Astrocyte (in vitro differentiated cells and primary cell): ENCODE data around the gene DCTN5. TPM values are rescaled to one million over a fixed set of nuclear protein-coding genes. Genes with fewer than 3 reads are reported as not detected.

Experiments used
- DNase-seq: peaks from one replicate; pipeline ENCODE4 v3.0.0-alpha.2; 2010; ENCODE audit warnings: low read depth
- FAIRE-seq: peaks from 2 replicates; lab custom pipeline; 2011; peaks lifted over from hg19 to GRCh38; lab: Jason Lieb, UNC
- H2AFZ ChIP-seq: 2 replicates; pipeline ENCODE4 v1.6.0; 2012; ENCODE audit warnings: low read depth, low read length, inconsistent platforms
- H3K27ac ChIP-seq: 2 replicates; pipeline ENCODE4 v1.5.1; 2011; ENCODE audit warnings: low read depth, low read length, inconsistent platforms
- H3K27me3 ChIP-seq: 2 replicates; pipeline ENCODE4 v1.6.0; 2011; ENCODE audit warnings: low read length, inconsistent platforms; ENCODE audit not compliant: insufficient read depth
- H3K36me3 ChIP-seq: 2 replicates; pipeline ENCODE4 v1.5.1; 2011; ENCODE audit warnings: low read length, inconsistent platforms; ENCODE audit not compliant: insufficient read depth
- H3K4me1 ChIP-seq: 2 replicates; pipeline ENCODE4 v1.5.1; 2011; ENCODE audit warnings: low read length, inconsistent platforms; ENCODE audit not compliant: insufficient read depth
- H3K4me2 ChIP-seq: 2 replicates; pipeline ENCODE4 v1.6.0; 2012; ENCODE audit warnings: low read length, inconsistent platforms
- H3K4me3 ChIP-seq: 2 replicates; pipeline ENCODE4 v1.5.1; 2011; ENCODE audit warnings: low read depth, mild to moderate bottlenecking, low read length, inconsistent platforms; ENCODE audit not compliant: insufficient read depth
- H3K79me2 ChIP-seq: 2 replicates; pipeline ENCODE4 v1.6.0; 2012; ENCODE audit warnings: mild to moderate bottlenecking, low read length, inconsistent platforms; ENCODE audit not compliant: insufficient read depth
- H3K9ac ChIP-seq: 2 replicates; pipeline ENCODE4 v1.6.0; 2012; ENCODE audit warnings: mild to moderate bottlenecking, low read length, inconsistent platforms
- H3K9me3 ChIP-seq: 2 replicates; pipeline ENCODE4 v1.5.1; 2012; ENCODE audit warnings: low read depth, mild to moderate bottlenecking, low read length, inconsistent platforms; ENCODE audit not compliant: insufficient read depth
- H4K20me1 ChIP-seq: 2 replicates; pipeline ENCODE4 v1.6.0; 2012; ENCODE audit warnings: low read length, inconsistent platforms; ENCODE audit not compliant: insufficient read depth
- H3K27ac Mint-ChIP-seq: one replicate; pipeline ENCODE4 v1.8.0; 2021; ENCODE audit warnings: mild to moderate bottlenecking, mixed read lengths; ENCODE audit not compliant: unreplicated experiment
- H3K27me3 Mint-ChIP-seq: one replicate; pipeline ENCODE4 v1.8.0; 2021; ENCODE audit warnings: low read depth, mixed read lengths; ENCODE audit not compliant: unreplicated experiment
- H3K36me3 Mint-ChIP-seq: one replicate; pipeline ENCODE4 v1.8.0; 2021; ENCODE audit warnings: low read depth, mixed read lengths; ENCODE audit not compliant: unreplicated experiment
- H3K4me1 Mint-ChIP-seq: one replicate; pipeline ENCODE4 v1.8.0; 2021; ENCODE audit warnings: low read depth, mixed read lengths; ENCODE audit not compliant: unreplicated experiment
- H3K4me3 Mint-ChIP-seq: one replicate; pipeline ENCODE4 v1.8.0; 2021; ENCODE audit warnings: mild to moderate bottlenecking, moderate library complexity, mixed read lengths; ENCODE audit not compliant: unreplicated experiment
- H3K9me3 Mint-ChIP-seq: one replicate; pipeline ENCODE4 v1.8.0; 2021; ENCODE audit warnings: mild to moderate bottlenecking, mixed read lengths; ENCODE audit not compliant: unreplicated experiment
- CTCF ChIP-seq: IDR thresholded peaks from 2 replicates; pipeline ENCODE4 v1.5.1; 2011; ENCODE audit warnings: low read depth, mild to moderate bottlenecking, inconsistent platforms, low read length, moderate library complexity; ENCODE audit not compliant: insufficient read depth
- EZH2 ChIP-seq: IDR thresholded peaks from 2 replicates; pipeline ENCODE4 v1.6.1; 2012; ENCODE audit warnings: mild to moderate bottlenecking, low read length, inconsistent platforms; ENCODE audit not compliant: insufficient read depth
- total RNA-seq: library from RNA; stranded (reverse); gene quantifications from 2 replicates; pipeline ENCODE4 v1.2.1, GENCODE V29; 2021

DCTN5 gene
- total RNA-seq, 1 donor from 2014 or later, result 117 TPM

- Histone ChIP-seq H3K9me3 (no peaks in the 10 kb centered on the region), H3K4me1 (peaks cover 23% of the 10 kb centered on the region), H2AFZ (no peak overlapping the region), H3K36me3 (peaks cover 36% of the 10 kb centered on the region), H3K27me3 (no peaks in the 10 kb centered on the region), H4K20me1 (peaks cover 47% of the 10 kb centered on the region), H3K27ac (no peak overlapping the region), H3K79me2 (peaks cover 67% of the 10 kb centered on the region), H3K4me2 (no peak overlapping the region), H3K9ac (no peak overlapping the region), H3K4me3 (no peak overlapping the region)
- DNase-seq (no peak), FAIRE-seq (no peak)
- H3K36me3 Mint-ChIP-seq, result peaks cover 7% of the 10 kb centered on the region
- TF ChIP-seq EZH2, result no peak
- TF ChIP-seq CTCF, result no peak
- H3K4me3 Mint-ChIP-seq, result no peak overlapping the region
- no peaks in the 10 kb centered on the region for H3K9me3 Mint-ChIP-seq
- no peak overlapping the region for H3K27ac Mint-ChIP-seq
- H3K27me3 Mint-ChIP-seq, result no peaks in the 10 kb centered on the region
- peaks cover 9% of the 10 kb centered on the region for H3K4me1 Mint-ChIP-seq
These were observed 40.9 kb downstream of the DCTN5 start for GRCh38 chr16:23682181-23682580.

GRCh38 chr16:23683487-23683886 lies 42.2 kb downstream of the DCTN5 start:
- Mint-ChIP-seq H3K27me3 (no peaks in the 10 kb centered on the region), H3K4me1 (peaks cover 9% of the 10 kb centered on the region), H3K36me3 (peaks cover 17% of the 10 kb centered on the region), H3K9me3 (no peaks in the 10 kb centered on the region), H3K27ac (no peak overlapping the region), H3K4me3 (no peak overlapping the region)
- Histone ChIP-seq H3K4me3 (no peak overlapping the region), H3K36me3 (peaks cover 47% of the 10 kb centered on the region), H3K27me3 (no peaks in the 10 kb centered on the region), H2AFZ (no peak overlapping the region), H3K9ac (no peak overlapping the region), H3K9me3 (no peaks in the 10 kb centered on the region), H4K20me1 (peaks cover 59% of the 10 kb centered on the region), H3K4me1 (peaks cover 19% of the 10 kb centered on the region), H3K27ac (no peak overlapping the region), H3K79me2 (peaks cover 72% of the 10 kb centered on the region), H3K4me2 (no peak overlapping the region)
- no peak for FAIRE-seq
- DNase-seq, result no peak
- TF ChIP-seq CTCF (no peak), EZH2 (no peak)

GRCh38 chr16:23687034-23687808 lies 46.0 kb downstream of the DCTN5 start:
- DNase-seq (no peak), FAIRE-seq (no peak)
- Histone ChIP-seq H3K79me2 (peaks cover 36% of the 10 kb centered on the region), H3K27ac (no peak overlapping the region), H3K9ac (no peak overlapping the region), H4K20me1 (peaks cover 27% of the 10 kb centered on the region), H3K4me3 (no peak overlapping the region), H3K9me3 (no peaks in the 10 kb centered on the region), H3K4me1 (no peaks in the 10 kb centered on the region), H3K27me3 (no peaks in the 10 kb centered on the region), H3K36me3 (peaks cover 61% of the 10 kb centered on the region), H2AFZ (no peak overlapping the region), H3K4me2 (no peak overlapping the region)
- H3K9me3 Mint-ChIP-seq, result no peaks in the 10 kb centered on the region
- no peak overlapping the region for H3K4me3 Mint-ChIP-seq
- TF ChIP-seq CTCF (no peak), EZH2 (no peak)
- H3K27me3 Mint-ChIP-seq, result no peaks in the 10 kb centered on the region
- no peaks in the 10 kb centered on the region for H3K4me1 Mint-ChIP-seq
- H3K27ac Mint-ChIP-seq, result no peak overlapping the region
- H3K36me3 Mint-ChIP-seq, result peaks cover 19% of the 10 kb centered on the region
